PC-3 (cell line): ENCODE results near the gene COL25A1.

Source experiments
- CTCF ChIP-seq: fragments of 300-600 bp; sonication (generic); conservative IDR thresholded peaks from 2 replicates; pipeline ENCODE4 v1.5.1; 2017; ENCODE audit warnings: antibody characterized with exemption, low read depth, mild to moderate bottlenecking, low read length
- EZH2 ChIP-seq: fragments of 300-600 bp; sonication (generic); IDR thresholded peaks from one replicate; pipeline ENCODE4 v1.6.1; 2017; ENCODE audit warnings: antibody characterized with exemption, mild to moderate bottlenecking, low read length; ENCODE audit not compliant: unreplicated experiment
- EZH2phosphoT487 ChIP-seq: fragments of 300-600 bp; sonication (generic); IDR thresholded peaks from 2 replicates; pipeline ENCODE4 v1.6.1; 2018; ENCODE audit warnings: mild to moderate bottlenecking, antibody characterized with exemption, low read length, borderline replicate concordance

DNA sequence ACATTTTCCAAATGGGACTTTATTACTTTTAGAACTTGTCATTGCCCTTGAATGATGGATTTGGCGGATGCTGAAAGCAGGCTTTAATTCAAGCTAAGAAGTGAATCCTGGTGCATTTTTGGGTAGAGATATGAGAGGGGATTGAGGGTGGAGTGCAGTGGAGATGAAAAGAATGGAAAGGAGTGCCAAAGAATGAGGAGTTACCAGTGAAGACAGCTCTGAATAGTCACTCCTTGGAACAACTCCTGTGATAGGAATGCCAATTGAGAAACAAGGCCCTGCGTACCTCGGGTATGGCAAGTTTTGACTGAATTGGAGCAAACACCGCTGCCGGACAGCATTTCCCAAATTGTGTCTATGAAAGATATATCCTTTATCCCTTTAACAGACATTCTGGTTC, 503.2 kb downstream of the COL25A1 start:
- TF ChIP-seq CTCF: no peak
- no peak for TF ChIP-seq EZH2
- TF ChIP-seq EZH2phosphoT487: no peak
